Colonic mucosa (tissue), 4 donors: ENCODE results near the gene GAS7. TPM values are rescaled to one million over a fixed set of nuclear protein-coding genes. Genes with fewer than 3 reads are reported as not detected.

Experiments used
- DNase-seq: peaks from one replicate; pipeline ENCODE4 v3.0.0-alpha.2; 2020
- H3K27ac ChIP-seq: fragments of 200-600 bp; one replicate; pipeline ENCODE4 v1.8.0; 2021
- H3K27me3 ChIP-seq: fragments of 200-600 bp; one replicate; pipeline ENCODE4 v1.8.0; 2021
- H3K36me3 ChIP-seq: fragments of 200-600 bp; one replicate; pipeline ENCODE4 v1.8.0; 2021
- H3K4me1 ChIP-seq: fragments of 200-600 bp; one replicate; pipeline ENCODE4 v1.8.0; 2021; ENCODE audit warnings: mild to moderate bottlenecking
- H3K4me3 ChIP-seq: fragments of 200-600 bp; one replicate; pipeline ENCODE4 v1.8.0; 2021
- H3K9ac ChIP-seq, 2 donors: one replicate each; pipeline ENCODE4 v1.7.0; 2013; ENCODE audit warnings: control low read depth in 2 of 2, low read depth in 2 of 2, low read length in 2 of 2
- H3K9me3 ChIP-seq: fragments of 200-600 bp; one replicate; pipeline ENCODE4 v1.8.0; 2021
- intact Hi-C: fragments of 100-400 bp; cut with DNase I; formaldehyde crosslinking; loops from one replicate; pipeline ENCODE4 v1.14.1; 2022
- total RNA-seq, 2 donors: library from RNA; stranded (reverse); fragmentation: NEBNext Ultra II Directional in 1 of 2; extraction: Animal tissue kit (Norgen Biotek cat#: 25700) in 1 of 2; gene quantifications; one replicate each; pipeline ENCODE4 v1.2.1, GENCODE V29; 2021
- TF ChIP-seq, protein P1 (sequence below): fragments of 200-600 bp; IDR thresholded peaks from one replicate; pipeline ENCODE4 v1.8.0; 2022; ENCODE audit warnings: antibody characterized with exemption, mild to moderate bottlenecking
- donor health status: healthy.
- donor health status: DM: no; HTN: no; CAD: no.
- donor health status: DM: no; HTN: no; CAD: no.

The GAS7 gene
- total RNA-seq, 2 donors from 2014 or later, result 4.7 to 17.0 TPM

- Histone ChIP-seq H3K9me3 (no peaks in the 10 kb centered on the region), H3K4me1 (no peaks in the 10 kb centered on the region), H3K9ac (no peak overlapping the region), H3K4me3 (no peak overlapping the region), H3K36me3 (no peaks in the 10 kb centered on the region), H3K27me3 (no peaks in the 10 kb centered on the region), H3K27ac (no peak overlapping the region)
- DNase-seq, result no peak
- intact Hi-C loops, result no loop called here
- TF ChIP-seq, protein P1, sequence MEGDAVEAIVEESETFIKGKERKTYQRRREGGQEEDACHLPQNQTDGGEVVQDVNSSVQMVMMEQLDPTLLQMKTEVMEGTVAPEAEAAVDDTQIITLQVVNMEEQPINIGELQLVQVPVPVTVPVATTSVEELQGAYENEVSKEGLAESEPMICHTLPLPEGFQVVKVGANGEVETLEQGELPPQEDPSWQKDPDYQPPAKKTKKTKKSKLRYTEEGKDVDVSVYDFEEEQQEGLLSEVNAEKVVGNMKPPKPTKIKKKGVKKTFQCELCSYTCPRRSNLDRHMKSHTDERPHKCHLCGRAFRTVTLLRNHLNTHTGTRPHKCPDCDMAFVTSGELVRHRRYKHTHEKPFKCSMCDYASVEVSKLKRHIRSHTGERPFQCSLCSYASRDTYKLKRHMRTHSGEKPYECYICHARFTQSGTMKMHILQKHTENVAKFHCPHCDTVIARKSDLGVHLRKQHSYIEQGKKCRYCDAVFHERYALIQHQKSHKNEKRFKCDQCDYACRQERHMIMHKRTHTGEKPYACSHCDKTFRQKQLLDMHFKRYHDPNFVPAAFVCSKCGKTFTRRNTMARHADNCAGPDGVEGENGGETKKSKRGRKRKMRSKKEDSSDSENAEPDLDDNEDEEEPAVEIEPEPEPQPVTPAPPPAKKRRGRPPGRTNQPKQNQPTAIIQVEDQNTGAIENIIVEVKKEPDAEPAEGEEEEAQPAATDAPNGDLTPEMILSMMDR, result no peak
Observed at GRCh38 chr17:10219193-10219592, 20.8 kb upstream of the GAS7 start.

DNA sequence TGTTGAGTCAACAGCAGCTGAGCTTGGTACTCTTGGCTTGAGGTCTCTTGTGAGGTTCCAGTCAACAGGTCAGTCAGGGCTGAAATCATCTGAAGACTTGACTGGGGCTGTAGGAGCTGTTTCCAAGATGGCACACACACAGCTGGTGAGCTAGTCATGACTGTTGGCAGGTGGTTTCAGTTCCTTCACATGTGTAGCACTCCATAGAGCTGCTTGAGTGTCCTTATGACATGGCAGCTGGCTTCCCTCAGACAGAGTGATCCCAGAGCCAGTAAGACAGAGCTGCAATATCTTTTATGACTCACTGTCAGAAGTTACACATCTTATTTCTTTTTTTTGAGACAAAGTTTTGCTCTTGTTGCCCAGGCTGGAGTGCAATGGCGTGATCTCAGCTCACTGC is 19.5 kb upstream of the GAS7 start:
- Histone ChIP-seq H3K36me3 (no peaks in the 10 kb centered on the region), H3K4me1 (no peaks in the 10 kb centered on the region), H3K4me3 (no peak overlapping the region), H3K27me3 (no peaks in the 10 kb centered on the region), H3K9me3 (no peaks in the 10 kb centered on the region), H3K9ac (no peak overlapping the region), H3K27ac (no peak overlapping the region)
- TF ChIP-seq, protein P1, result no peak
- intact Hi-C loops, result no loop called here
- no peak for DNase-seq

- H3K4me1 ChIP-seq, result no peaks in the 10 kb centered on the region
- H3K36me3 ChIP-seq, result no peaks in the 10 kb centered on the region
- H3K27me3 ChIP-seq, result no peaks in the 10 kb centered on the region
- no peak overlapping the region for H3K9ac ChIP-seq
- H3K9me3 ChIP-seq, result no peaks in the 10 kb centered on the region
- TF ChIP-seq, protein P1, result no peak
- intact Hi-C loops, result no loop called here
- no peak overlapping the region for H3K4me3 ChIP-seq
- no peak overlapping the region for H3K27ac ChIP-seq
- DNase-seq, result no peak
Observed at GRCh38 chr17:10216213-10216938, 18.0 kb upstream of the GAS7 start.

- Histone ChIP-seq H3K4me3 (no peak overlapping the region), H3K9me3 (no peaks in the 10 kb centered on the region), H3K27ac (no peak overlapping the region), H3K4me1 (no peaks in the 10 kb centered on the region), H3K27me3 (no peaks in the 10 kb centered on the region), H3K9ac (no peak overlapping the region), H3K36me3 (no peaks in the 10 kb centered on the region)
- no peak for DNase-seq
- TF ChIP-seq, protein P1, result no peak
- intact Hi-C loops, result no loop called here
Observed at GRCh38 chr17:10215286-10215685, 16.9 kb upstream of the GAS7 start.

DNA sequence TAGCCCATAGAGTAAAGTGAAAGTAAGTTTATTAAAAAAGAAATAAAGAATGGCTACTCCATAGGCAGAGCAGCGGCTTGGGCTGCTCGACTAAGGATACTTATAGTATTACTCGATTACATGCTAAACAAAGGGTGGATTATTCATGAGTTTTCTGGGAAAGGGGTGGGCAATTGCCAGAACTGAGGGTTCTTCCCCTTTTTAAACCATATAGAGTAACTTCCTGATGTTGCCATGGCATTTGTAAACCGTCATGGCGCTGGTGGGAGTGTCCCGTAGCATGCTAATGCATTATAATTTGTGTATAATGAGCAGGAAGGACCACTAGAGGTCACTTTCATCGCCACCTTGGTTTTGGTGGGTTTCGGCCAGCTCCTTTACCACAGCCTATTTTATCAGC is 13.3 kb upstream of the GAS7 start:
- intact Hi-C loops, result no loop called here
- H3K27me3 ChIP-seq, result no peaks in the 10 kb centered on the region
- no peaks in the 10 kb centered on the region for H3K9me3 ChIP-seq
- H3K27ac ChIP-seq, result no peak overlapping the region
- TF ChIP-seq, protein P1, result no peak
- no peaks in the 10 kb centered on the region for H3K4me1 ChIP-seq
- DNase-seq, result no peak
- H3K4me3 ChIP-seq, result no peak overlapping the region
- no peak overlapping the region for H3K9ac ChIP-seq
- H3K36me3 ChIP-seq, result no peaks in the 10 kb centered on the region
